A673 (cell line): ENCODE data around the gene PRKCH. TPM values are rescaled to one million over a fixed set of nuclear protein-coding genes. Genes with fewer than 3 reads are reported as not detected.

Experiments used
- BruUV-seq: library from RNA; stranded (reverse); fragments of 400-500 nt; replicated peaks from 2 replicates; lab custom pipeline; 2021; lab: Mats Ljungman, UMichigan
- CTCF ChIA-PET: fragments of 300-600 bp; sonication (Branson Sonifier 250); formaldehyde crosslinking; loops from one replicate; lab custom pipeline; 2022; ENCODE audit warnings: antibody characterized with exemption; lab: Charles Lee
- POLR2A ChIA-PET: fragments of 300-600 bp; sonication (Branson Sonifier 250); formaldehyde crosslinking; loops from one replicate; lab custom pipeline; 2022; ENCODE audit warnings: antibody characterized with exemption; ENCODE audit not compliant: low non-redundant PET; lab: Charles Lee
- DNase-seq: peaks from one replicate; pipeline ENCODE4 v3.0.0-alpha.2; 2015; ENCODE audit warnings: low spot score
- H3K27ac ChIP-seq: fragments of 200-600 bp; sonication (generic); 2 replicates; pipeline ENCODE4 v1.5.1; 2016; ENCODE audit warnings: mixed run types, low read depth, mild to moderate bottlenecking, mixed read lengths, antibody characterized with exemption, low read length; ENCODE audit not compliant: poor library complexity, severe bottlenecking
- H3K27me3 ChIP-seq: fragments of 200-600 bp; sonication (generic); replicated peaks from 2 replicates; pipeline ENCODE4 v1.6.1; 2017; ENCODE audit warnings: mixed run types, low read depth, mild to moderate bottlenecking, mixed read lengths, antibody characterized with exemption, low read length; ENCODE audit not compliant: insufficient read depth, poor library complexity
- H3K36me3 ChIP-seq: fragments of 200-600 bp; sonication (generic); 2 replicates; pipeline ENCODE4 v1.6.1; 2016; ENCODE audit warnings: mixed run types, mild to moderate bottlenecking, mixed read lengths, antibody characterized with exemption, low read length; ENCODE audit not compliant: insufficient read depth, poor library complexity, severe bottlenecking
- H3K4me1 ChIP-seq: fragments of 200-600 bp; sonication (generic); 2 replicates; pipeline ENCODE4 v1.6.1; 2017; ENCODE audit warnings: mixed run types, mild to moderate bottlenecking, mixed read lengths, antibody characterized with exemption, low read length; ENCODE audit not compliant: insufficient read depth, poor library complexity, severe bottlenecking
- H3K4me3 ChIP-seq: fragments of 200-600 bp; sonication (generic); 2 replicates; pipeline ENCODE4 v1.5.1; 2016; ENCODE audit warnings: low read depth, mixed run types, mild to moderate bottlenecking, mixed read lengths, low read length; ENCODE audit not compliant: poor library complexity, severe bottlenecking
- H3K9me3 ChIP-seq: fragments of 200-600 bp; sonication (generic); 2 replicates; pipeline ENCODE4 v1.6.1; 2016; ENCODE audit warnings: mixed run types, low read depth, mild to moderate bottlenecking, mixed read lengths, antibody characterized with exemption, low read length; ENCODE audit not compliant: poor library complexity, severe bottlenecking
- CTCF ChIP-seq: fragments of 300-800, 200-600 bp; sonication (generic); conservative IDR thresholded peaks from 2 replicates; pipeline ENCODE4 v1.5.1; 2017; ENCODE audit warnings: low read depth, mild to moderate bottlenecking, antibody characterized with exemption, low read length, moderate library complexity, mixed read lengths
- EZH2 ChIP-seq: fragments of 200-600 bp; sonication (generic); IDR thresholded peaks from 2 replicates; pipeline ENCODE4 v1.6.1; 2017; ENCODE audit warnings: borderline replicate concordance, low read depth, mild to moderate bottlenecking, mixed read lengths, antibody characterized with exemption, low read length; ENCODE audit not compliant: poor library complexity, severe bottlenecking
- intact Hi-C: fragments of 100-400 bp; cut with micrococcal nuclease; formaldehyde crosslinking; loops from one replicate; pipeline ENCODE4 v1.10.0; 2022; ENCODE audit not compliant: unreplicated experiment
- total RNA-seq: library from RNA; stranded (reverse); gene quantifications from 2 replicates; pipeline ENCODE4 v1.2.3, GENCODE V29; 2021

PRKCH gene
- total RNA-seq, 1 experiment from 2014 or later = 1.8 TPM

- H3K4me1 ChIP-seq = no peaks in the 10 kb centered on the region
- H3K9me3 ChIP-seq = no peaks in the 10 kb centered on the region
- H3K27me3 ChIP-seq = peaks cover 30% of the 10 kb centered on the region
- intact Hi-C loops = no loop called here
- peak overlapping the region; percentile 62 for H3K4me3 ChIP-seq
- H3K36me3 ChIP-seq = no peaks in the 10 kb centered on the region
- no peak for TF ChIP-seq CTCF
- TF ChIP-seq EZH2 = no peak
- ChIA-PET POLR2A (no interaction called here), CTCF (no interaction called here)
- no peak for DNase-seq
- H3K27ac ChIP-seq = no peak overlapping the region
- no TSS peak for BruUV-seq
Measured at GRCh38 chr14:61322799-61323290, 1.5 kb downstream of the PRKCH start.

GRCh38 chr14:61323970-61324369 lies 2.6 kb downstream of the PRKCH start:
- no peak overlapping the region for H3K4me3 ChIP-seq
- DNase-seq = no peak
- H3K4me1 ChIP-seq = no peaks in the 10 kb centered on the region
- TF ChIP-seq CTCF (no peak), EZH2 (no peak)
- H3K27ac ChIP-seq = no peak overlapping the region
- no TSS peak for BruUV-seq
- H3K36me3 ChIP-seq = no peaks in the 10 kb centered on the region
- ChIA-PET CTCF (no interaction called here), POLR2A (no interaction called here)
- intact Hi-C loops = no loop called here
- H3K27me3 ChIP-seq = peaks cover 30% of the 10 kb centered on the region
- no peaks in the 10 kb centered on the region for H3K9me3 ChIP-seq

- intact Hi-C loops = no loop called here
- H3K36me3 ChIP-seq = no peaks in the 10 kb centered on the region
- TF ChIP-seq EZH2 (no peak), CTCF (no peak)
- ChIA-PET POLR2A (no interaction called here), CTCF (no interaction called here)
- DNase-seq = no peak
- no peak overlapping the region for H3K4me3 ChIP-seq
- H3K4me1 ChIP-seq = no peaks in the 10 kb centered on the region
- peaks cover 30% of the 10 kb centered on the region for H3K27me3 ChIP-seq
- no peaks in the 10 kb centered on the region for H3K9me3 ChIP-seq
- no TSS peak for BruUV-seq
- H3K27ac ChIP-seq = no peak overlapping the region
Measured at GRCh38 chr14:61325166-61325565, 3.8 kb downstream of the PRKCH start.
